ENCODE data around the gene PLCL2.

DNA sequence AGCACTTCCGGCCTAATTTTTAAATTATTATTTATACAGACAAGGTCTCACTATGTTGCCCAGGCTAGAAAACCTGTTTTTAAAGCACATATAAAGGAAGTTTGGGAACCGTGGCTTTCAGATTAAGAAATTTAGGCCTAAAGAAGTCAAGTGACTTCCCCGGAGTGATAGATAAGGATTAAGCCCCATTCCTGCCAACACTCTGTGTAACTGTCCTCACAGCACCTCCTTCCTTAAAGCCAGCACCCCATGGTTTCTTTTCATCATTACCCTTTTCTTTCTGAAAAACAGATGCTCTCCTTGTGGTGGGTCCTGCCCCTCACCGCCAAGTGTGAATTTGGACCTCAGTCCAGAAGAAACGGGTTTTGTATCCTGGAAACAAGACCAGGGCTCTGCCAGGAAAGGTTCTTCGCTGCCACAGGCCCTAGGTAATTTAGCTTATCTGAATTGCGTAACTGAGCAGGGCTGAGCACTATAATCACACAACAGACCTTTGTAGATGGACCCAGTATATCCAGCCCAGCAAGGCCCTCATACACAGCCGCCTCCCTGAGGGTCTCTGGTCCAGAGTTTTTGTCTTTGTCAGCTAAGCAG is 231.3 kb downstream of the PLCL2 start:
- TF ChIP-seq, protein P1, sequence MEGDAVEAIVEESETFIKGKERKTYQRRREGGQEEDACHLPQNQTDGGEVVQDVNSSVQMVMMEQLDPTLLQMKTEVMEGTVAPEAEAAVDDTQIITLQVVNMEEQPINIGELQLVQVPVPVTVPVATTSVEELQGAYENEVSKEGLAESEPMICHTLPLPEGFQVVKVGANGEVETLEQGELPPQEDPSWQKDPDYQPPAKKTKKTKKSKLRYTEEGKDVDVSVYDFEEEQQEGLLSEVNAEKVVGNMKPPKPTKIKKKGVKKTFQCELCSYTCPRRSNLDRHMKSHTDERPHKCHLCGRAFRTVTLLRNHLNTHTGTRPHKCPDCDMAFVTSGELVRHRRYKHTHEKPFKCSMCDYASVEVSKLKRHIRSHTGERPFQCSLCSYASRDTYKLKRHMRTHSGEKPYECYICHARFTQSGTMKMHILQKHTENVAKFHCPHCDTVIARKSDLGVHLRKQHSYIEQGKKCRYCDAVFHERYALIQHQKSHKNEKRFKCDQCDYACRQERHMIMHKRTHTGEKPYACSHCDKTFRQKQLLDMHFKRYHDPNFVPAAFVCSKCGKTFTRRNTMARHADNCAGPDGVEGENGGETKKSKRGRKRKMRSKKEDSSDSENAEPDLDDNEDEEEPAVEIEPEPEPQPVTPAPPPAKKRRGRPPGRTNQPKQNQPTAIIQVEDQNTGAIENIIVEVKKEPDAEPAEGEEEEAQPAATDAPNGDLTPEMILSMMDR (IDR thresholded peaks at IDR 0.05) = no peak
- no peak for TF ChIP-seq POLR2A (IDR thresholded peaks at IDR 0.05)
